Activated naive CD4-positive, alpha-beta T cell treated with Interleukin-2 at 50 U/mL for 16 hours (primary cell): Measurements from ENCODE around the gene ADSS1.

Experiments
- DNase-seq: peaks from one replicate; pipeline ENCODE4 v3.0.0-alpha.2; 2020

ADSS1 gene

DNA sequence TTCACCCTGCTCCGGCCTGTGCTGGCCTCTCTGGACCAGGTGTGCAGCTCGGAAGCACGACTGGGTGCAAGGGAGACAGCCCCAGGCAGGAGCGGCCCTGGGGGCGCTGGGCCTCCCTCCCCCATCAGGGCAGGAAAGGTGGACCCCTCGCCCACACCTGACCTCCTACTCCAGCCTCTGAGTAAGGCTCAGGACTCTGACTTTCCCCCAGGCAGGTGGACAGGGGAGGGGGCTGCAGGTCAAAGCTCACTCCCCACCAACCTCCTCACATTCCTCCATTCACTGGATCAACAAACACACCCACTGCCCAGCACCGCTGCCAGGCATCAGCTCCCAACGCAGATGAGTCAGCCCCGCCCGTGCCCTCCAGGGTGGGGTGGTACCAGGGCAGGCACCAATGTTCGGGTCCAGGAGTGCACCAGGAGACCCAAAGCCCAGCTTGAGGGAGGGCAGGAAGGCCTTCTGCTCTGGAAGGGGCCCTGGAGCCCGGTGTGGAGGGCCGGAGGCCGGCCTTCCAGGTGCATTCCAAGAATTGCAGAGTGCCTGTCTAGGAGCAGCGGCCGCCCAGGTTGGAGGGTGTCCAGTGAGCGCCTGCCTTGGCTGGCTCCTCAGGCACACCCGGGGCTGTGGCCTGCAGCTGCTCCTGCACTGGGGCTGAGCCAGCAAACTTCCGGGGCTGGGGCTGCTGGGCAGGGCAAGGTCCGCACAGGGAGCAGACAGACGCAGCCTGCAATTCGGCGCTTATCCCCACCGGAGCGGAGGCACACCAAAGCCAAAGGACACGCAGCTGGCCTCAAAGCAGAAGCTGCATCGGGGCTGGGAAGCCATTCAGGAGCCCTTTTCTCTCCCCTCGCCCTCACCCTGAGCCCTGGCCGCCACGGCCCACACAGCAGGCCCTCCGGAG is 36.2 kb upstream of the ADSS1 start:
- no peak for DNase-seq

DNA sequence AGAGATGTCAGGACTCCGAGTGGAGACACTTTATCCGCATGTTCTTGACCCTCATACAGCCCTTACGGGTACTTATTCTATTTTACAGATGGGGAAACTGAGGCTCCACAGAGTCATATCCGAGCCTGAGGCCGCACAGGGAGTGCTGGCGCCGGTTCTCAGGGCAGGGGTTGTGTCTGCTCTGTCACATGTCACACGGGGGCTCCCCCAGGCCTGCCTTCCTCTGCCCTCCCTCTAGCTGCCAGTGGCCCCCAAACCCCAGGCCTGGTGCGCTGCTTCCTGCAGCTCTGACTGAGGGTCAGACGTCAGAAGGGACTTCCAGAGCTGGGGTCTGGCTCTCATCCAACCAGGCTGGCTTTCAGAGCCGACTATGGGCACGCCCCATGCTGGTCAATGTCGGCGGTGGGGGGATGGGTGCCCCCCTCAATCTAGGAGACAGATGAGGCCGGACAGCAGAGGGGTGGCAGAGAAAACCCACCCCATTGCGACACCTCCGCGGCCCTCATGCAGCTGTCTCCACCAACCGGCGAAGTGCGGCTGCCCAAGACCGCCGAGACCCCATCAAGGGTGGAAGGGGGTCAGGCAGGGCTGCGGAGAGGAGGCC is 35.4 kb upstream of the ADSS1 start:
- DNase-seq, result no peak

DNA sequence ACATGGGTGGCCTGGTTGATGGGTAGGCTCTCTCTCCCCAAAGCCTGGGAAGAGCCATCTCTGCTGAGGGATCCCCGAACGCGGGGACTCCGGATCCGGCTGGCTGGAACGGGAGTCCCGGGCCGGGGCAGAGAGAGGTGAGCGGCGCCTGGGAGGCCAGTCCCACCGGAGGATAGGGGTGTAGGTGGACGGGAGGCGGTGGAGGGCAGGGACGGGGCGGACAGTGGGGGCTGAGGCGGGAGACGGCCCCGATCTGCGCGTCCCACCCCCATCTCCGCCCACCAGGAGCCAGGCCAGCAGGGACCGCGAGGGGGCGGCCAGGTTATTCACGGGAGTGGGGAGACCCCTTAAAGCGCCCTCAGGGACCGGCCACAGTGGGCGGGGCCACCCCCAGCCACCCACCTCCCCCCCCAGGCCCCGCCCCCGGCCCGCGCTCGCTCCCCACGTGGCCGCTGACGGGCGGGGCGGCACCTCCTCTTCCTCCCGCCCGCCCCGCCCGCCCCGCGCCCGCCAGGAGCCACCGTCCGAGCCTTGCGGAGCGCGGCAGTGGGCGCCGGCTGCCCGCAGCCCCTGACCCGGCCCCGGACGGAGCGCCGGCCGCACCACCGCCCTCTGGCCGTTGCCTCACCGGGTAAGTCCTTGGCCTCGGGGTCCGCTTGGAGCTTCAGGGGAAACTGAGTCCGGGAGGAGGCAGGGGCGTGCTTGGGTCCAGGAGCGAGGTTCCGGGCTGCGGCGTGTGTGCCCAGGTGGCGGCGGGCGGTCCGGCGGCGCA is 34.7 kb upstream of the ADSS1 start, which contains the start of gene INF2:
INF2 (plus strand) TSS at position 510 of the 772 bp plus-strand sequence. CDS start 11,748 bp downstream, outside the sequence.
- peak; percentile 50 for DNase-seq

DNA sequence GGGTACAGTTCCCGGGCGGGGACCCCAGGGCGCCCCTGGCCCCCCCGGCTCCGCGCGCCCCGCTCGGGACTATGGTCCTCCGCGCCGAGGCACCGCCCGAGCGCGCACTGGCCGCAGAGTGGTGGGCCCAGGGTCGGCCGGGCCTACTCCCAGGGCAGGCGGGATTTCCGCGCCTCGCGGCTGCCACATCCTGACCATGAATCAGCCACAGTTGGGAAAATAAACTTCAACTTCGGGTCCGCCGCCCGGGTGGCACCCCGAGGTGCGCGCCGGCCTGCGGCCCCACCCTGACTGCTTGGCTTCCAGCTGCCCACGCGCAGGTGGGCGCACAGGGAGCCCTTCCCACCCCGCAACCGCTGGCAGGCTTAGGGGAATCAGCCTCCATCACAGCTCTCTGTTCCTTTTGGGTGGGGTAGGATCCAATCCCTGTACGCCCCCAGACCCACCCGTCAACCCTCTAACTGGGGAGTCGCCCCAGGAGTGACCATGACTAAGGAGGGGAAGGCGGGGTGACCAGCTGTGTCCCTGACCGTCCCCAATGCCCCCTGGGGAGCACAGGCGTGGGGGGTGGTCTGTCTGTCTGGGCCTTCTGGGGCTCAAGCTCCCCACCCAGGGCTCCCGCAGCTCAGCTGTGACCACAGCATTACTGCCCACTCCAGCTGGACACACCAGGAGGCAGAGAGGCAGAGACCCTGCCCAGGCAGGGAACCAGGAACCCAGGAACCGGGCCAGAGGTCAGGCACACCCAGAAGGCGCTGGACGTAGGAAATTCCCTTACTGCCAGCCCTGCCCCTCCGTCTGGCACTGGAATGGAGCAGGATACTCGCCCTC is 33.9 kb upstream of the ADSS1 start:
- peak; percentile 23 for DNase-seq

DNA sequence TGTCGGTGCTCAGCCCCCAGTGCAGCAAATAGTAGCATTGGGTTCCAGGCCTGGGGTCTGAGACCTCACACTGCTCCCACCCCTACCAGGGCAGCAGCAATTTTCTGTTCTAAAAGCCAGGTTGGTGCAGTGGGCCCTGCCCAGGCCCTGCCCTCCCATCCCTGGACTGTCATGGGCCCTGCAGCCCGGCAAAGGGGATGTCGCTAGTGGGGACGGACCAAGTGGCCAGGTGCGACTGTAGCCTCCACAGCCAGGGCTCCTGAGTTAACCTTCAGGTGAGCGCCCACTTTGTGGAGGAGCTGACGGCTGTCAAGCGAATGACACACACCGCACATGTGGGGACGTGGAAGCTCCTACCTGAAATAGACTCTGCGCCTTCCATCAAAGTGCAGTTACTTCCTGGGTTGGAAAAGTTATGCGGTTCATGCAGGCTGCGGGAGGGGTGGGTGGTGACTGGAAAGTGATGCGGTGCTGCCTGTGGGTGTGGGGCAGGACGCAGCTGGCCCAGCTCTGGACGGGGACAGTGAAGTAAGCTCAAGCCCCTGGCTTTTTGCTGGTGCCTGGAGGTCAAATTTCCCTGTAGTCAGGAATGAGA is 33.1 kb upstream of the ADSS1 start:
- no peak for DNase-seq

DNA sequence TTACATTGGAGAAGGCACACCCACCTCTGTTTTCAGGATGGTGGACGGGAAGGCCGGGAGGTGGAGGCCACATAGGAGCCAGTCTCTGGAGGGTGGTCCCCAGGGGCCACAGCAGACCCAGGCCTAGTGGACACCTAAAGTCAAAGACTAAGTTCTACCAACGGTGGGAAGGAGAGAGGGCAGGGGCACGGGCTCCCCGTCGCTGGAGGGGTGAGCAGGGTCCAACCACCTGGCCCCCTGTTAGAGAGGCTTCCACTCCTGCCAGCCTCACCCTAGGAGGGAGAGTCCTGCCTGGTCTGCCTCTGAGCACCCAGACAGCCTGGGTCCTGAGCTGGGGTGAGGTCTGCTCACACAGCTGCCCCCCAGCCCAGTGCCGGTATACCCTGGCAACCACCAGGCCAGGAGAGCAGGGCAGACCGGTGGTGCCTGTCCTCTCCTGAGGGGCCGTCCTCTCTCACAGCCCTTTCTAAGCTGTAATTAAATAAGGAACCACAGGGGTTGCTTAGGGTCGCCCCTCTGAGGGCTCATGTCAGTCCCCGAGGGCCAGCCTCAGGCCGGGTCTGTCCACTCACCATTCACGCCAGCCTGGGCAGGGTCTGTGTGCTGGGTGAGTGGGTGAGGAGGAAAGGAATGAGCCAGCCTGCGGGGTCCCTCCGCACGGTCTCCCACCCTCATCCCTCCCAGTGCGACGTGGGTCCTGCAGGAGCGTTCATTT is 32.3 kb upstream of the ADSS1 start:
- DNase-seq, result no peak

DNA sequence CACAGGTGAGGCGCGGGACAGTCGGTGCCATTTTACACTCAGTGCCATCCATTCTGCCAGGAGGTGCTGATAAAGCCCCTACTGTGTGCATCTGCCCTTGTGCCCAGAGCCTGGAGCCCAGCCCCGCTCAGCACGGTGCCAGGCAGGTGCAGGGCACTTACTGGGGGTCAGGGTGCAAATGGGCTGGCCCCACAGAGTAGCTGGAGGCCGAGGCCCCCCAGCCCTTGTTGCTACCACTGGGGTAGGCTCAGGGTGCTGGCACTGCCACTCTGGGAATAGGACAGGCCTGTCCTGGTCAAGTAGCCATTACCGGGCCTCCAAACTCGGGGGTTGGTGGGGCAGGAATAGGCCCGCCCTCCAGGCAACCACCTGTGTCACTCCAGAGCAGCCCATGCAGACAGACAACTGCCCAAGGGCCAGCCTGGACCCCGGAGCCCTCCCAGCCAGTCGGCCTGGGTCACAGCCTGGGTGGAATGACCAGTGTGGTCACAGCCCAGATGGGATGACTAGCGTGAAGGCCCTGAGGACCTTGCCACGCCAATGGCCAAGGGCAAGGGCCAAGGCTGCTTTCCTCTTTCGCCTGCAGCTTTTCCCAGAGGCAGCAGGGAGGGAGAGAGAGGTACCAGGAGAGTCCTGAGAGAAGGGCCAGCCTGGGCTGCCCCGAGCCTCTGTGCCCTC is 31.6 kb upstream of the ADSS1 start:
- no peak for DNase-seq

DNA sequence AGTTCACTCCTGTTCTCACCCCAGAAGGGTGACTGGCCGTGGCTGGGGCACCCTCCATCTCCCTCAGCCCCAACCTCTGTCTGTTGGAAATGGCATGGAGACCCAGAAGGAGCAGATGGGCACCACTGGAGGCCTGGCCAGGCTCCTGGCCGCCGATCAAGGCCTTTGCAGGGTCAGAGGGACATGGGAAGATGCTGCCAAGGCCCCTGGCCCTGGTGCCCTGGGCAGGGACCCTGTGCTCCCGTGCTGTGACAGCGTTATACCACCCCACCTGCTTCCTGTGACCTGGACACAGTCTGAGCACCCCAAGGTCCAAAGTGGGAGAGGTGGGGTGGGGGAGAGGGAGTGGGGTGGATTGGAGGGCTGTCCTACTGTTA is 31.1 kb upstream of the ADSS1 start:
- DNase-seq, result no peak

DNA sequence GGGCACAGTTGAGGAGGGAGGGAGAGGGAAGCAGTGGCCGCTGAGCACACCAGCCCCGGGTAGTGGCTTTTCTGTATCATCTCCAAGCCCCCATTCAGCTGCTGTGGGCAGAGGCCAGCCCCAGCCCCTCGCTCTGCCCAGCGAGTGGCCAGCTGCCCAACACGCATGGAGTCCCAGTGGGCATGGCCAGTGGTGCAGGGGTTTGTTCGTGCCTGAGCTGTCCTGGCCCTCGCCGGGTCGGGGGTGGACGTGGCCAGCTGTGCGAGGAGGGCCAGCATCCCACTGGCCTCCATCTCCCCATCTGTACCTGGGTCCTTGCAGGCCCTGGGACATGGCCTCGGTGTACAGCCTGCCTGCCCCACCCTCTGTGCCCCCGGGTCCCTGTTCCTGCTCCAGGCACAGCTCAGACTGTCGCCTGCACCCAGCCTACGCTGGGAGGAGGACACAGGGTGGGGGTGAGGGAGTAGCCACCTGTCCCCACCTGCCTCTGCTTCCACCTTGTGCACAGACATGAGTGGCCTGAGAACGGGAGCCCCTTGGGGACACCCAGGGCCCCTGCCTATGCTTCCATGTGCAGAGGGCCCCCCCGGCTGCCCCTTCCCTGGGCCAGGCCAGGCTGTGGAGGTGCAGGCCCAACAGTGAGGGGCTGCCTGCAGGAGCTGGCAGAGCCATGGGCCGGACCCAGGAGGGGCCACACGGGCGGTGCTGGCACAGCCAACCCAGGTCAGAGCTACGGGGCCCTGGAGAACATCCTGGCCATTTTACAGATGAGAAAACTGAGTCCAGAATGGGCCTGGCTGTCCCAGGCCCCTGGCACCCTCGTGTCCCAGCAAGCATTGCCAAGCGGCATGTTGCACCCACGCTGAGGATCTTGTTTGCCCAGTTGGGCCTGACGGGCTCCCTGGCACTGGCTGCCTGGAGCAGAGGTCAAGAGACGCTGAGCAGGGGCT is 30.3 kb upstream of the ADSS1 start:
- no peak for DNase-seq

DNA sequence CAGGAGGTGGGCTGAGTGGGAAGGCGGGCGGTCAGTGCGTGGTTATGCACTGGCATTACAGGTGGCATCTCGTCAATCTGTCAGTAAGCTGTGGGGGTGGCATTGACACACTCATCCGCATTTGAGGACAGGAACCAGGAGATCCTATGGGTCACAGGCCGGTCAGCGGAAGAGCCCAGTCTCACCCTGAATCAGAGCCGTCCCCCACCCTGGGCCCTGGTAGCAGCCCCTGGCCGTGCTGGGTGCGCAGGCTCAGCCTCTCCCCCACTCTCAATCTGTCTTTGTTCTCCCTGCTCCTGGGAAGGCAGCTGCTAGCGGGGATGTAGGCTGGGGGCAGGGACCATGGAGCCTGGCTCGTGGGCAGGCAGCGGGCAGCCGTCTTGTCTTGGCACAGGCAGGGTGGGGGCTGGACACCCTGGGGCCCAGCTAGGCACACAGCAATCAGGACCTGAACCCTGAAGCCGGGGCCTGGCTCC is 29.5 kb upstream of the ADSS1 start:
- no peak for DNase-seq

DNA sequence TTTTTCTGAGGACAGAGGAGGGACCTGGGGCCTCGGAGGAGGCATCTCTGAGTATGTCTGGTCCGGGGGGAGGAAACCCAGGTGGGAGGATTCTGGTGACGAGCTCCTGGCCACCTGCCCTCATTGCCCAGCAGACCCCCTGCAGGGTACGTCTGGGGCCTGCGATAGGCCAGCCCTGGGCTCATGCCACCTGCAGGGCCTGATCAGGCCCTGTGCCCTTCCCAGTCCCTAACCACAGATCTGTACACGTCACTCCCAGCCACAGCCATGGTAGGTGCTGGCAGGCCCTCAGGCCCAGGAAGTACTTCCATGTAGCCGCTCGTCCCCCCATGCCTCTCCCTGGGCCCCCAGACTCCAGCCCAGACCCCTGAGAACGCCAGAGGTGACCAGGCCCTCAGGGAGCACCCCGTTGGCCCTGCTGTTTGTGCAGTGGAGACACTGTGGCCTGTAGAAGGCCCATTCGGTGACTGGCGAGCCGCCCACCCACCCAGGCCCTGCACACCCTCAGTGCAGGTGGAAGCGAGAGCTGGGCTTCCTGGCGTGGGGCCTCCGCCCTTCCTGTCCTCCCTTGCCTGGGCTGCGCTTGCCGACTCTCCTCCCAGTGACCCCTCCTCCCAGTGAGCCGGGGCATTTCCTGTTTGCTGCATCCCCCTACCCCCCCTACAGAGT is 28.9 kb upstream of the ADSS1 start:
- DNase-seq, result peak; percentile 32

DNA sequence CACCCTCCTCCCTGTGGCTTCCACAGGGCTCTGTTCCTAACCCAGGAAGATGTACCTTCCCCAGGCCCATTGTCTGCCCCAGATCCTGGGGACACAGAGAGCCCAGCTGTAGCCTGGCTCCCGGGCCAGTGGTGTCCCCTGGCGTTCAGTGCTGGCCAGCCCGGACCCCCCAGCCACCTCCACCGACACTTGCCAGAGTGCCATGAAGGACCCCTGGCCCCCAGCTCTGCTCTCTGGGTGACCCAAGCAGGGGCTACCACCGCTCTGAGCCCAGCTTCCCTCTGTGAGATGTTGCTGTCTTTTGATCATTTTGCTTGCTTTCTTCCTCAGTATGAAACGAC is 28.4 kb upstream of the ADSS1 start:
- no peak for DNase-seq

DNA sequence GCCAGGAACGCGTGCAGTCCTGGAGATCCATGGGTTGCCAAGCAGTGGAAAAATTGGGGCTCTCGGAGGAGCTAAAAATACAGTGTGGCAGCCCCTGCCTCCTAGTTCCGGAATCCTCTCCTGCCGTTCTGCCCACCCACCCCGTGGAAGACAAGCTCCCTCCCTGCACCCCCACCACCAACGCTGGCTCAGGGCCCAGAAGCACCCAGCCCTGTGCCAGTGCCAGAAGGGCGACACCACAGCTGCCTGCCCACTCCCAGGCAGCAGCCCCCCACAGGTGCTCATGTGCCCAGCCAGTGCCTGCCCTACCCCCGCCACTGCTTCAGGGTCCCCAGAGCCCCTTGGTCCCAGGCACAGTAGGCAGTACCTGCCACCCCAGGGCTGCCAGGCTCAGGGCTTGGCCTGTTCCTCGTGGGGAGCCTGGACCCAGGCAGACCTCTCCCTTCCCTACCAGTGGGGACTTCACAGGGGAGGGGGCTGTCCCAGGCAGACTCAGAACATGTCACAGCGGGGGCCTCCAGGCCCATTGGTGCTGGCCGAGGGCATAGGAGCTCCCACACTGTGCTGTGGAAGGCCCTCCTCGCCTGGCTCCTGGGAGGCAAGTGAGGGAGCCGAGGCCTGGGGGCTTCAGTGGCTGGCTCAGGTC is 27.2 kb upstream of the ADSS1 start:
- DNase-seq, result no peak

DNA sequence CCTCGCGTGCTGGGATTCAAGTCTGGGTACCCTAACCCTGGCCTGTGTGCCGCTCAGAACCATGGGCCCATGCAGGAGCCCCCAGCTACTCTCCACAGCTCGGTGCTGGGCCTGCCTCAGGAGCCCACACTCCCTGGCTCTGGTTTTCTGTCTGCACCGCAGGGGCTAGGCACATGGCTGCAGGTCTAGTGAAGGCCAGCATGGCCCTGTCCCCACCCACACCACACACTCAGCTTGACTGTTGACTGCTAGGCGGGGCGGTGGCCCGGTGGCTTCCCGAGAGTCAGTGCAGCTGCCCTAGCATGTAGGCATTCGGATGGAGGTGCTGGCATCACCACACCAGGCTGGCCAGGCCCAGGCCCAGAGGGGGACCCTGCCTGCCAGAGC is 26.7 kb upstream of the ADSS1 start:
- no peak for DNase-seq

DNA sequence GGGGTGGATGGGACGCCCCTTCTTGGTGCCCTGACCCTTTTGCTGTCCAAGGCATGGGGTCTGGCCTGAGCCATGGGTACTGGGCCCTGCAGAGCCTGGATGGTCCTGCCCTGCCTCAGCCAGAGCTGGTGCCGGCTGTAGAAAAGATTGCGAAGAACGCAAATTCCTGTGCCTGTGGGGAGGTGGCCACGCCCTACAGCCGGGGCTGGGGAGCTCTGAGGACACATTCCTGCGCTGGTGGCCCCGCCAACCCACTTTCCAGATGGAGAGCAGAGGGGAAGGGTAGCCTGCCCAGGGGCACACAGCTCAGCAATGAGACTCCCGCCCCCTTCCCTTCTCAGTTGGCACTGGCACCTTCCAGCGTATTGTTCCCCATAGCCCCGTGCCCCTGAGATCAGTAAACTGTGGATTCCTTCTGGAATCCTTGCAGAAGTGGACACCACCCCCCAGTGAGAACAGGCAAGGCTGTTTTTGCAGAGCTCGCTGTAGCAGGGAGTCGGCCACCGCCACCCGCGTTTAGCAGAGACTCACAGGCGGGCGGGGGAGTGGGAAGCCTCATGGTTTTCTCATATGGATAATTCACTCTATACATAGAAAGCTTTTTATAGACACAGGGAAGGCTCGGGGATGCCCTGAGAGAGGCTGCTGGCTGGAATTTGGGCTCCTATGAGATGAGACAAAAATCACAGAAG is 26.0 kb upstream of the ADSS1 start:
- DNase-seq, result no peak

DNA sequence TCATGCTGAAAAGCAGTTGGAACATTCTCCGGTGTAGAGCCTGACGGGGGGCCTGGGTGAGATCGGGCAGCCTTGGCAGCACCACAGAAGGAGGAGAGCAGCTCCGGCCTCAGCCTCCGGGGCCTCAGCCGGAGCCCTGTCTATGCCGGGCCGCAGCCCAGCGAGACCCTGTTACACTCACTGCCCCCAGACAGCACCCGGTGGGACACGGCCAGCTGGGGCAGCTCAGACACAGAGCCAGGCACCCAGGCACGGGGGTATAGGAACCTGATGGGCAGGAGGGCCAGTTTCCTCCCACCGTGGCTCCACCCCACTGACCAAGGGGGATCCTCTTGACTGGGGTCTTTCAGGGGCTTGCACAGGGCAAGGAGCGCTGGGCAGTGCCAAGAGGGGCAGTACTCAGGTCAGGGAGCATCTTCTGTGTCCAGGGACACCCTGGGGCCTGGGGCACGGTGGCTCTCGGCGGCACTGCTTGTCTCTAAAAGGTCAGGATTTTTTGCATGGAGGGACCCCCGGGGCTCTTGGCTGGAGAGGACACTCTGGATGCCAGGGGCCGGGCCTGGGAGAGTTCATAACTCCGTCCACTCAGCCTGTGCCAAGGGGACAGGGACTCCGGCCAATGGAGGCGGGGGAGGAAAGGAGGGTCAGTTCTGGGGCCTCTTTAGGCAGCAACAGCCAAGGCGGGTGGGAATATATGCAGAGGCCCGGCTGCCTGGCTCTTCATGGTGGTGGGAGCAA is 25.2 kb upstream of the ADSS1 start:
- DNase-seq, result no peak

DNA sequence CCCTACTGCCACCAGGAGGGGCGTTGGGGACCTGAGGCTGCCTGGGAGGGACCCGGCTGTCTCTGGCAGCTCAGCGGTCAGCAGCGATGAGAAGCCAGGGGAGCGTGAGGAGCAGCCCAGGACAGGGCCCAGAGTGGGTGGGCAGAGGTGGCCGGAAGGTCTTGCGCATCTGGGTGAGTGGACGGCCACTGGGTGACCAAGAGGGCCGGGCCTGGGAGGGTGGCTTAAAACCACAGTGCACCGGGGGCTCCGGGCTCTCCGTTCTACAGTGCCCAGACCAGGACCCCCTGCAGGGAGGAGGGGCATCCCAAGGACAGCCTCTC is 24.6 kb upstream of the ADSS1 start:
- DNase-seq, result no peak
